ENCODE data around the gene PPP1R16B. TPM values are rescaled to one million over a fixed set of nuclear protein-coding genes. Genes with fewer than 3 reads are reported as not detected.

PPP1R16B gene
- total RNA-seq, 5 donors from 2014 or later (not counting 1 experiment from before 2014, with no cell fraction given): 32.0 to 58.5 (median 50.2) TPM

DNA sequence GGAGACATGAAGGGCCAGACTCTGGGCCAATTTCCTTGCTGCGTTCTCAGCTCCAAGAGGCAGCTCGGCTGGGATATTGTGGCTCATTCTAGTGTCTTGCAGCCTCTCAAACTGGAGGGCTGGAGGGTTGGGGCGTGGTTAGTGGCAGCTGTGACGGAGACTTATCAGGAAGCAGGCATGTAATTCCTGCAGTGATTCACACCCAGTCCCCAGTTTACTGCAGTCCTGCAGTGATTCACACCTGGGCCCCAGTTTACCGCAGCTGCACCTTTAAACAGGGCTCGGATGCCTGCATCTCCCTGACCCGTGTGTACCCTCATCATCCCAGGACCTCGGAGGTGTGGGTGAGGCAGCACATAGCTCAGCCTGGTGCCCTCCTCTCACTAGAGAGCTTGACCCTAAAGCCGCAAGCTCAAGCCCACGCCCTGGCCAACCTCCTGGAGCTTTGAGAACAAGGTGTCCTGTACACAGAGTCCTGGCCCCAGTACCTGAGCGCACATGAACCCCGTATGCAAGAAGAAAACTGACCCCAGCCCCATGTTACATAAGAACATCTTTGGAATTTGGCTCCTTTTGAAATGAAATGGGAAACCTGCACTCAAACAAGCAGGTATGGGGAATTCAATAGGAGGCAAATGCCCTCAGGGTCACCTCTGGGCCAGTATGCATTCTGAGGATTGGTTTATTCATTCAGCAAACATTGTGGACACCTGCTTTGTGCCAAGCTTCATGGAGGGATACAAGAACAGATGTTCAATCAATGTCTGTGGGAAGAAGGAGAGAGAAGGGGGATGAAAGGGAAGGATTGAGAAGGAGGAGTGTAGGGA, 65.4 kb downstream of the PPP1R16B start:
- peak overlapping the region; percentile 5 to 32 (median 26) for H3K4me3 Mint-ChIP-seq
- no peaks in the 10 kb centered on the region for H3K27me3 Mint-ChIP-seq
- no peaks in the 10 kb centered on the region for H3K9me3 Mint-ChIP-seq
- 60% methylated on average over 11 of the region's 12 CpGs for WGBS (ENCODE audit: insufficient coverage)
- peaks cover 13% of the 10 kb centered on the region for H3K36me3 Mint-ChIP-seq
- Histone ChIP-seq H3K4me1 (ENCODE audit: control insufficient read depth in 1 of 2, extremely low read depth in 1 of 2, insufficient read depth in 2 of 2, low read length in 2 of 2) (peaks cover 35 to 67% of the 10 kb centered on the region in 2 experiments), H3K36me3 (ENCODE audit: control insufficient read depth in 2 of 2, extremely low read depth in 1 of 2, insufficient read depth in 1 of 2, low read length in 1 of 2) (peaks cover 0 to 6% of the 10 kb centered on the region in 2 donors), H3K9me3 (no peaks in the 10 kb centered on the region), H3K4me3 (ENCODE audit: control insufficient read depth in 1 of 2, extremely low read depth in 1 of 2, low read length in 1 of 2) (no peak overlapping the region), H3K27me3 (replicated peaks in 1 of 2; ENCODE audit: control insufficient read depth in 2 of 2, extremely low read depth in 1 of 2, insufficient read depth in 2 of 2, low read length in 1 of 2) (no peaks in the 10 kb centered on the region), H3K27ac (ENCODE audit: low read length) (peak overlapping the region; percentile 49)
- peak in 4 of 35 experiments; percentile 25 to 61 (median 42) for DNase-seq
- ATAC-seq (replicated peaks in 1 of 4): no peak
- peak overlapping the region; percentile 86 to 92 for H3K27ac Mint-ChIP-seq
- ChIA-PET CTCF (interaction anchor here in 1 of 2 donors (0.5 to 1.7 kb wide), 3 partner anchors 48 to 59 kb away, joined by 3 to 6 read pairs (median 4); no protein-coding TSS in a partner anchor), POLR2A (no interaction called here)
- peaks cover 68 to 78% (median 75%) of the 10 kb centered on the region in 3 donors for H3K4me1 Mint-ChIP-seq

DNA sequence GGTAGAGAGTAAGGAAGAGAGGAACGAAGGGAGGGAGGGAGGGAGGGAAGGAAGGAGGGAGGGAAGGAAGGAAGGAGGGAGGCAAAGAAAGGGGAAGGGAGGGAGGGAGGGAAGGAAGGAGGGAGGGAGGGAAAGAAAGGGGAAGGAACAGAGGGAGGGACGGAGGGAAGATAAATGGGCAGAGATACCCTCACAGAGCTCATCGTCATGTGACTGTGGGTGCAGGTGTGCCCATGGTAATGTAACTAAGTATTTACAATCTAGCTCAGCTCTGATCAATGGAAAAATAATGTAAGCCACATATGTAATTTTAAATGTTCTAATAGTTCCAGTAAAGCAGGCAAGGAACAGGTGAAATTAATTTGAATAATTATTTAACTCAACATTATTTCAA, 66.1 kb downstream of the PPP1R16B start:
- Mint-ChIP-seq H3K9me3 (no peaks in the 10 kb centered on the region), H3K27me3 (no peaks in the 10 kb centered on the region), H3K4me1 (peaks cover 74 to 84% (median 81%) of the 10 kb centered on the region in 3 donors), H3K4me3 (peak overlapping the region in 1 of 3 donors; percentile 32), H3K27ac (peak overlapping the region; percentile 86 to 92), H3K36me3 (peaks cover 13% of the 10 kb centered on the region)
- ChIA-PET POLR2A (no interaction called here), CTCF (interaction anchor here in 1 of 2 donors (0.6 to 1.7 kb wide), 2 partner anchors 50 to 60 kb away, joined by 4 to 6 read pairs; no protein-coding TSS in a partner anchor)
- 22% methylated on average over 1 of the region's 3 CpGs for WGBS (ENCODE audit: insufficient coverage)
- no peaks in the 10 kb centered on the region for H3K27me3 ChIP-seq (replicated peaks in 1 of 2; ENCODE audit: control insufficient read depth in 2 of 2, extremely low read depth in 1 of 2, insufficient read depth in 2 of 2, low read length in 1 of 2)
- H3K4me3 ChIP-seq (ENCODE audit: control insufficient read depth in 1 of 2, extremely low read depth in 1 of 2, low read length in 1 of 2): no peak overlapping the region
- DNase-seq: no peak
- no peak for ATAC-seq (replicated peaks in 1 of 4)
- peaks cover 40 to 70% of the 10 kb centered on the region in 2 experiments for H3K4me1 ChIP-seq (ENCODE audit: control insufficient read depth in 1 of 2, extremely low read depth in 1 of 2, insufficient read depth in 2 of 2, low read length in 2 of 2)
- H3K27ac ChIP-seq (ENCODE audit: low read length): peak overlapping the region; percentile 94
- no peaks in the 10 kb centered on the region for H3K9me3 ChIP-seq
- peaks cover 0 to 2% of the 10 kb centered on the region in 2 donors for H3K36me3 ChIP-seq (ENCODE audit: control insufficient read depth in 2 of 2, extremely low read depth in 1 of 2, insufficient read depth in 1 of 2, low read length in 1 of 2)

DNA sequence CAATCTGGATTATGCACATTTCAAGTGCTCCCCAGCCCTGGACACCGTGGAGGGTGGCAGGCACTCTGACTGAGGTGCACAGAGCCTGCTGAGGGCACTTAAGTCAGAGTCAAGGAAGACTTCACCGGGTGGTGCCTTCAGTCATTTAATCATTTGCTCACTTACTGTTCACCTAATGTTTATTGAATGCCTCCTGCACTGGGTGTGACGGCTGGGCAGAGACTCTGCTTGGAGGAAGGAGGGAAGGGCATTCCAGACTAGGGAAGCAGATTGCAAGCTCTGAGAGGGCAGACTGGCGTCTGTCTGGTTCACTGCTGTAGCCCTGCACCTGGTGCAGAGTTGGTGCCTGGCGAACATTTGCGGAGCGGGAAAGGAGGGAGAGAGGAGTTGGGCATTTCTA, 66.5 kb downstream of the PPP1R16B start:
- H3K4me1 ChIP-seq (ENCODE audit: control insufficient read depth in 1 of 2, extremely low read depth in 1 of 2, insufficient read depth in 2 of 2, low read length in 2 of 2): peaks cover 40 to 71% of the 10 kb centered on the region in 2 experiments
- peaks cover 0 to 2% of the 10 kb centered on the region in 2 donors for H3K36me3 ChIP-seq (ENCODE audit: control insufficient read depth in 2 of 2, extremely low read depth in 1 of 2, insufficient read depth in 1 of 2, low read length in 1 of 2)
- no peak for ATAC-seq (replicated peaks in 1 of 4)
- peaks cover 9% of the 10 kb centered on the region for H3K36me3 Mint-ChIP-seq
- peak overlapping the region; percentile 75 to 84 (median 83) for H3K4me3 Mint-ChIP-seq
- no peaks in the 10 kb centered on the region for H3K9me3 Mint-ChIP-seq
- no peaks in the 10 kb centered on the region for H3K27me3 ChIP-seq (replicated peaks in 1 of 2; ENCODE audit: control insufficient read depth in 2 of 2, extremely low read depth in 1 of 2, insufficient read depth in 2 of 2, low read length in 1 of 2)
- H3K27me3 Mint-ChIP-seq: no peaks in the 10 kb centered on the region
- peak in 1 of 35 experiments; percentile 12 for DNase-seq
- H3K4me1 Mint-ChIP-seq: peaks cover 78 to 84% (median 80%) of the 10 kb centered on the region in 3 donors
- ChIA-PET POLR2A (interaction anchor here in 1 of 2 donors (1.1 to 1.9 kb wide), 4 partner anchors 13 to 67 kb away, joined by 3 to 9 read pairs (median 3); partner anchors contain the start of gene PPP1R16B), CTCF (interaction anchor here in 1 of 2 donors (1.5 to 4.9 kb wide), 2 partner anchors 31 to 65 kb away, joined by 4 to 41 read pairs; no protein-coding TSS in a partner anchor)
- H3K27ac ChIP-seq (ENCODE audit: low read length): peak overlapping the region; percentile 94
- H3K4me3 ChIP-seq (ENCODE audit: control insufficient read depth in 1 of 2, extremely low read depth in 1 of 2, low read length in 1 of 2): peak overlapping the region in 1 of 2 donors; percentile 27
- peak overlapping the region; percentile 90 to 96 for H3K27ac Mint-ChIP-seq
- H3K9me3 ChIP-seq: no peaks in the 10 kb centered on the region
- 100% methylated on average over 1 of the region's 7 CpGs for WGBS (ENCODE audit: insufficient coverage)

DNA sequence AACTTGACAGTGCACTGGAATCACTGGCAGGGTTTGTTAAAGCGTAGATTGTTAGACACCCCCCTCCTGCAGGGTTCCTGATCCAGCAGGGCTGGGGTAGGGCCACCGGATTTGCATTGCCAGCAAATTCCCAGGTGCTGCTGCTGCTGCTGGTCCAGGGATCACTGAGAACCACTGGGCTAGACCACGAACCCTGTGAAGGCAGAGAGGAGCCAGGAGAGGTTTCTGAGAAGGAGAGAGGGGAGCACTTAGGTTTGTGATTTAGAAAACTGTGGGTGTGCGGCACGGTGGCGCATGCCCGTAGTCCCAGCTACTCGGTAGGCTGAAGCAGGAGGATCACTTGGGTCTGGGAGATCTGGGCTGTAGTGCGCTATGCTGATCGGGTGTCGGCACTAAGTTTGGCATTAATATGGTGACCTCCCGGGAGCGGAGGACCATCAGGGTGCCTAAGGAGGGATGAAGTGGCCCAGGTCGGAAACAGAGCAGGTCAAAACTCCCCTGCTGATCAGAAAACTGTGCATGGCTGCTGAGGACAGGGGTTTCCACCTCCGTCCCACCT, 67.1 kb downstream of the PPP1R16B start:
- peak overlapping the region; percentile 90 to 96 for H3K27ac Mint-ChIP-seq
- ChIA-PET POLR2A (interaction anchor here in 1 of 2 donors (0.6 to 5.0 kb wide), 7 partner anchors 8 to 67 kb away, joined by 3 to 79 read pairs (median 3); partner anchors contain the start of gene PPP1R16B), CTCF (interaction anchor here in 1 of 2 donors (1.5 to 4.9 kb wide), 2 partner anchors 31 to 66 kb away, joined by 4 to 41 read pairs; no protein-coding TSS in a partner anchor)
- H3K4me3 Mint-ChIP-seq: peak overlapping the region; percentile 75 to 84 (median 83)
- H3K9me3 ChIP-seq: no peaks in the 10 kb centered on the region
- peaks cover 9% of the 10 kb centered on the region for H3K36me3 Mint-ChIP-seq
- WGBS (ENCODE audit: insufficient coverage): 16% methylated on average over 8 of the region's 15 CpGs
- H3K4me1 Mint-ChIP-seq: peaks cover 81 to 86% (median 82%) of the 10 kb centered on the region in 3 donors
- no peaks in the 10 kb centered on the region for H3K27me3 ChIP-seq (replicated peaks in 1 of 2; ENCODE audit: control insufficient read depth in 2 of 2, extremely low read depth in 1 of 2, insufficient read depth in 2 of 2, low read length in 1 of 2)
- peak overlapping the region; percentile 94 for H3K27ac ChIP-seq (ENCODE audit: low read length)
- H3K9me3 Mint-ChIP-seq: no peaks in the 10 kb centered on the region
- peak overlapping the region in 1 of 2 donors; percentile 27 for H3K4me3 ChIP-seq (ENCODE audit: control insufficient read depth in 1 of 2, extremely low read depth in 1 of 2, low read length in 1 of 2)
- no peaks in the 10 kb centered on the region for H3K27me3 Mint-ChIP-seq
- H3K4me1 ChIP-seq (ENCODE audit: control insufficient read depth in 1 of 2, extremely low read depth in 1 of 2, insufficient read depth in 2 of 2, low read length in 2 of 2): peaks cover 40 to 71% of the 10 kb centered on the region in 2 experiments
- peak in 1 of 35 experiments; percentile 37 for DNase-seq
- H3K36me3 ChIP-seq (ENCODE audit: control insufficient read depth in 2 of 2, extremely low read depth in 1 of 2, insufficient read depth in 1 of 2, low read length in 1 of 2): no peaks in the 10 kb centered on the region
- ATAC-seq (replicated peaks in 1 of 4): no peak

DNA sequence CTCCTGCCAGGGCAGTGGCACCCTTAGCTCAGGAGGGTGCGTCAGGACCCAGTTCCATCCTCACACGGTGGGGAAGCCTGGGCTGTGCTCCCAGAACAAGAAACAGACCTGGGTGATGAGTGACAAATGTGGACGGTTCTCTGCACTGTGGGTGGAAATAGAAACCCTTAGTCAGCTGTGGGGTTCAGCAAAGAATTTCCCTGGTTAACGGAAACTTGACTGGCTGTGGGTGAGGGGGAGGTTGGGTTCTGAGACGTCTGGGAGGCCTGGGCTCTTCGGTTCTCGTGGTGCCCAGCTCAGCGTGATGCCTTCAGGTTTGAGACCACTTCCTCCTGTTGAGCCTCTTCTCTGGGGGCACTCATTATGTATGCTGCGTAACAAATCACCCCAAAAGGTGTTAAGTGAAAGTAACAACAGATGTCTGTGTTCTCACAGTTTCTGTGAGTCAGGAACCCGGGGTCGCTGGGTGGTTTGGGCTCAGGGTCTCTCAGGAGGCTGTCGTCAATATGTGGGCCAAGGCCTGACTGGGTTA, 67.6 kb downstream of the PPP1R16B start:
- DNase-seq (peak; percentile 38 to 86 (median 69)), ATAC-seq (replicated peaks in 1 of 4) (peak; percentile 54 to 64 (median 56))
- CTCF ChIA-PET: interaction anchor here (0.5 to 4.9 kb wide), 4 partner anchors 32 to 217 kb away, joined by 3 to 41 read pairs (median 4); no protein-coding TSS in a partner anchor
- Mint-ChIP-seq H3K9me3 (no peaks in the 10 kb centered on the region), H3K36me3 (peaks cover 7% of the 10 kb centered on the region), H3K27me3 (no peaks in the 10 kb centered on the region), H3K4me3 (peak overlapping the region; percentile 75 to 84 (median 83)), H3K4me1 (peaks cover 82 to 88% (median 84%) of the 10 kb centered on the region in 3 donors), H3K27ac (peak overlapping the region; percentile 90 to 96)
- Histone ChIP-seq H3K36me3 (ENCODE audit: control insufficient read depth in 2 of 2, extremely low read depth in 1 of 2, insufficient read depth in 1 of 2, low read length in 1 of 2) (no peaks in the 10 kb centered on the region), H3K4me1 (ENCODE audit: control insufficient read depth in 1 of 2, extremely low read depth in 1 of 2, insufficient read depth in 2 of 2, low read length in 2 of 2) (peaks cover 40 to 67% of the 10 kb centered on the region in 2 experiments), H3K4me3 (ENCODE audit: control insufficient read depth in 1 of 2, extremely low read depth in 1 of 2, low read length in 1 of 2) (peak overlapping the region in 1 of 2 donors; percentile 27), H3K27ac (ENCODE audit: low read length) (peak overlapping the region; percentile 94), H3K27me3 (replicated peaks in 1 of 2; ENCODE audit: control insufficient read depth in 2 of 2, extremely low read depth in 1 of 2, insufficient read depth in 2 of 2, low read length in 1 of 2) (no peaks in the 10 kb centered on the region), H3K9me3 (no peaks in the 10 kb centered on the region)
- 5% methylated on average over 8 of the region's 12 CpGs for WGBS (ENCODE audit: insufficient coverage)
- POLR2A ChIA-PET: interaction anchor here in 1 of 2 donors (0.6 to 5.0 kb wide), 7 partner anchors 9 to 68 kb away, joined by 3 to 79 read pairs (median 3); partner anchors contain the start of gene PPP1R16B

Data from T-cell (primary cell).